HepG2 (cell line): ENCODE measurements around the gene RAC3. TPM values are rescaled to one million over a fixed set of nuclear protein-coding genes. Genes with fewer than 3 reads are reported as not detected.
A peak's percentile ranks its signal among the peaks of the same experiment; 100 is the strongest.

Source experiments
- BCL3 ChIP-seq: sonication (generic); formaldehyde crosslinking; IDR thresholded peaks from 2 replicates; pipeline ENCODE4 v1.5.1; 2020; ENCODE audit warnings: mild to moderate bottlenecking, missing genetic modification reagents, moderate library complexity
- BORCS8-MEF2B ChIP-seq: sonication (generic); formaldehyde crosslinking; IDR thresholded peaks from 2 replicates; pipeline ENCODE4 v1.8.0; 2022; ENCODE audit warnings: mild to moderate bottlenecking, missing genetic modification reagents
- CENPBD1 ChIP-seq: sonication (generic); formaldehyde crosslinking; IDR thresholded peaks from 2 replicates; pipeline ENCODE4 v1.8.0; 2022; ENCODE audit warnings: missing genetic modification reagents, low read depth, mild to moderate bottlenecking, borderline replicate concordance
- EHMT2 ChIP-seq: fragments of 200-600 bp; sonication (generic); IDR thresholded peaks from 2 replicates; pipeline ENCODE4 v1.7.0; 2017; ENCODE audit warnings: antibody characterized with exemption, low read depth, low read length, borderline replicate concordance
- ESRRA ChIP-seq: sonication (generic); formaldehyde crosslinking; IDR thresholded peaks from 2 replicates; pipeline ENCODE4 v1.5.1; 2020; ENCODE audit warnings: mild to moderate bottlenecking, low read depth, missing genetic modification reagents
- ETV6 ChIP-seq: sonication (generic); formaldehyde crosslinking; conservative IDR thresholded peaks from 2 replicates; pipeline ENCODE4 v1.4.0; 2020; ENCODE audit warnings: missing genetic modification reagents
- HOXD1 ChIP-seq: sonication (generic); formaldehyde crosslinking; IDR thresholded peaks from 2 replicates; pipeline ENCODE4 v1.5.0; 2020; ENCODE audit warnings: missing genetic modification reagents
- ISL2 ChIP-seq: sonication (generic); formaldehyde crosslinking; IDR thresholded peaks from 2 replicates; pipeline ENCODE4 v1.5.0; 2020; ENCODE audit warnings: missing genetic modification reagents
- MED1 ChIP-seq: sonication (generic); formaldehyde crosslinking; IDR thresholded peaks from 2 replicates; pipeline ENCODE4 v1.4.0; 2020; ENCODE audit warnings: missing genetic modification reagents
- NFE2L1 ChIP-seq: sonication (generic); formaldehyde crosslinking; IDR thresholded peaks from 2 replicates; pipeline ENCODE4 v1.4.0; 2020; ENCODE audit warnings: missing genetic modification reagents, mild to moderate bottlenecking, borderline replicate concordance
- SNAPC2 ChIP-seq: sonication (generic); formaldehyde crosslinking; IDR thresholded peaks from 2 replicates; pipeline ENCODE4 v1.8.1; 2022; ENCODE audit warnings: mild to moderate bottlenecking, missing genetic modification reagents
- TBX3 ChIP-seq: fragments of 450-650 bp; IDR thresholded peaks from 2 replicates; pipeline ENCODE4 v1.6.1; 2017; ENCODE audit warnings: antibody characterized with exemption, mild to moderate bottlenecking, inconsistent platforms, borderline replicate concordance
- TP53 ChIP-seq: sonication (generic); formaldehyde crosslinking; conservative IDR thresholded peaks from 2 replicates; pipeline ENCODE4 v1.4.0; 2020; ENCODE audit warnings: missing genetic modification reagents
- U2AF1 ChIP-seq: fragments of 200-400 bp; formaldehyde crosslinking; optimal IDR thresholded peaks from 2 replicates; pipeline ENCODE3; 2017; ENCODE audit warnings: mild to moderate bottlenecking, low read depth, low read length
- WIZ ChIP-seq: sonication (generic); formaldehyde crosslinking; IDR thresholded peaks from 2 replicates; pipeline ENCODE4 v1.5.1; 2020; ENCODE audit warnings: mild to moderate bottlenecking, missing genetic modification reagents
- ZNF225 ChIP-seq: sonication (generic); formaldehyde crosslinking; IDR thresholded peaks from 2 replicates; pipeline ENCODE4 v1.4.0; 2020; ENCODE audit warnings: mild to moderate bottlenecking, missing genetic modification reagents
- ZNF350 ChIP-seq: sonication (generic); formaldehyde crosslinking; IDR thresholded peaks from 2 replicates; pipeline ENCODE4 v1.4.0; 2020; ENCODE audit warnings: mild to moderate bottlenecking, low read depth, missing genetic modification reagents, borderline replicate concordance
- ZNF550 ChIP-seq: sonication (generic); formaldehyde crosslinking; IDR thresholded peaks from 2 replicates; pipeline ENCODE4 v1.4.0; 2020; ENCODE audit warnings: mild to moderate bottlenecking, missing genetic modification reagents, borderline replicate concordance
- ZNF589 ChIP-seq: sonication (generic); formaldehyde crosslinking; conservative IDR thresholded peaks from 2 replicates; pipeline ENCODE4 v1.8.0; 2022; ENCODE audit warnings: mild to moderate bottlenecking, moderate library complexity, missing genetic modification reagents
- ZNF607 ChIP-seq: sonication (generic); formaldehyde crosslinking; IDR thresholded peaks from 2 replicates; pipeline ENCODE4 v1.5.1; 2020; ENCODE audit warnings: missing genetic modification reagents, mild to moderate bottlenecking, borderline replicate concordance
- ZNF660 ChIP-seq: sonication (generic); formaldehyde crosslinking; IDR thresholded peaks from 2 replicates; pipeline ENCODE4 v1.5.1; 2020; ENCODE audit warnings: mild to moderate bottlenecking, low read depth, missing genetic modification reagents, borderline replicate concordance
- ZNF747 ChIP-seq: sonication (generic); formaldehyde crosslinking; IDR thresholded peaks from 2 replicates; pipeline ENCODE4 v1.8.1; 2023; ENCODE audit warnings: missing genetic modification reagents, mild to moderate bottlenecking, borderline replicate concordance
- polyA plus RNA-seq, 8 experiments: library from polyadenylated mRNA; depleted of rRNA in 3 of 8; stranded (reverse) in 7 of 8; unstranded in 1 of 8; fragments of >200 nt; fragmentation: Illumina TruSeq in 4 of 8; extraction: Trizol in 4 of 8; gene quantifications; 2 replicates each; pipeline versions ENCODE4 v1.2.1 to v1.2.3, GENCODE V29; 2011 to 2016; ENCODE audit warnings: low read depth in 4 of 8, missing spikeins in 1 of 8, mixed read lengths in 1 of 8; ENCODE audit not compliant: insufficient read depth in 1 of 8
- total RNA-seq, 5 experiments: library from RNA; depleted of rRNA; stranded (reverse); fragments of >200 nt; fragmentation: Illumina TruSeq; extraction: Trizol; gene quantifications; 2 replicates each; pipeline ENCODE4 v1.2.3, GENCODE V29; 2016; ENCODE audit warnings: low read depth in 1 of 5
- TF ChIP-seq, protein P1 (sequence below): sonication (generic); formaldehyde crosslinking; IDR thresholded peaks from 2 replicates; pipeline ENCODE4 v1.8.0; 2023; ENCODE audit warnings: mild to moderate bottlenecking, missing genetic modification reagents
- TF ChIP-seq, protein P2 (sequence below): sonication (generic); formaldehyde crosslinking; IDR thresholded peaks from 2 replicates; pipeline ENCODE4 v1.5.0; 2020; ENCODE audit warnings: missing genetic modification reagents, mild to moderate bottlenecking, borderline replicate concordance
- TF ChIP-seq, protein P3 (sequence below): sonication (generic); formaldehyde crosslinking; IDR thresholded peaks from 2 replicates; pipeline ENCODE4 v1.8.1; 2023; ENCODE audit warnings: mild to moderate bottlenecking, missing genetic modification reagents

The RAC3 gene
- total and polyA plus RNA-seq, 2 of the 13 experiments (the other 11 are each of a cell fraction or from before 2014, with no cell fraction given), result 10.5 to 21.3 TPM

- TF ChIP-seq WIZ (CRISPR knock-in tag) (no peak), ZNF589 (no peak), HOXD1 (CRISPR knock-in tag) (no peak), ZNF747 (CRISPR knock-in tag) (no peak), SNAPC2 (CRISPR knock-in tag) (no peak), ZNF350 (CRISPR knock-in tag) (0 out of 2 replicates have a peak, but pooled peaks have one; percentile 41), NFE2L1 (CRISPR knock-in tag) (no peak), ETV6 (CRISPR knock-in tag) (peak; percentile 15; the same call in 1 of the 2 replicates), ZNF660 (CRISPR knock-in tag) (no peak), U2AF1 (no peak), CENPBD1 (CRISPR knock-in tag) (no peak), TBX3 (no peak), ZNF550 (CRISPR knock-in tag) (no peak), BORCS8-MEF2B (CRISPR knock-in tag) (0 out of 2 replicates have a peak, but pooled peaks have one; percentile 33), BCL3 (CRISPR knock-in tag) (0 out of 2 replicates have a peak, but pooled peaks have one; percentile 24), ESRRA (peak; percentile 80; the same call in 1 of the 2 replicates), ZNF607 (no peak), MED1 (no peak), TP53 (CRISPR knock-in tag) (no peak), ZNF225 (no peak), ISL2 (CRISPR knock-in tag) (no peak), EHMT2 (no peak)
- TF ChIP-seq, protein P1, sequence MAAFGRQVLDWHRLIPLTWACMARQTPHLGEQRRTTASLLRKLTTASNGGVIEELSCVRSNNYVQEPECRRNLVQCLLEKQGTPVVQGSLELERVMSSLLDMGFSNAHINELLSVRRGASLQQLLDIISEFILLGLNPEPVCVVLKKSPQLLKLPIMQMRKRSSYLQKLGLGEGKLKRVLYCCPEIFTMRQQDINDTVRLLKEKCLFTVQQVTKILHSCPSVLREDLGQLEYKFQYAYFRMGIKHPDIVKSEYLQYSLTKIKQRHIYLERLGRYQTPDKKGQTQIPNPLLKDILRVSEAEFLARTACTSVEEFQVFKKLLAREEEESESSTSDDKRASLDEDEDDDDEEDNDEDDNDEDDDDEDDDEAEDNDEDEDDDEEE (CRISPR knock-in tag), result no peak
- TF ChIP-seq, protein P2, sequence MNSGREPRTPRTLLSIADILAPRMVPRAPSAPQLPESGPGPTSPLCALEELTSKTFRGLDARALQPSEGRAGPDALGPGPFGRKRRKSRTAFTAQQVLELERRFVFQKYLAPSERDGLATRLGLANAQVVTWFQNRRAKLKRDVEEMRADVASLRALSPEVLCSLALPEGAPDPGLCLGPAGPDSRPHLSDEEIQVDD (CRISPR knock-in tag), result no peak
- TF ChIP-seq, protein P3, sequence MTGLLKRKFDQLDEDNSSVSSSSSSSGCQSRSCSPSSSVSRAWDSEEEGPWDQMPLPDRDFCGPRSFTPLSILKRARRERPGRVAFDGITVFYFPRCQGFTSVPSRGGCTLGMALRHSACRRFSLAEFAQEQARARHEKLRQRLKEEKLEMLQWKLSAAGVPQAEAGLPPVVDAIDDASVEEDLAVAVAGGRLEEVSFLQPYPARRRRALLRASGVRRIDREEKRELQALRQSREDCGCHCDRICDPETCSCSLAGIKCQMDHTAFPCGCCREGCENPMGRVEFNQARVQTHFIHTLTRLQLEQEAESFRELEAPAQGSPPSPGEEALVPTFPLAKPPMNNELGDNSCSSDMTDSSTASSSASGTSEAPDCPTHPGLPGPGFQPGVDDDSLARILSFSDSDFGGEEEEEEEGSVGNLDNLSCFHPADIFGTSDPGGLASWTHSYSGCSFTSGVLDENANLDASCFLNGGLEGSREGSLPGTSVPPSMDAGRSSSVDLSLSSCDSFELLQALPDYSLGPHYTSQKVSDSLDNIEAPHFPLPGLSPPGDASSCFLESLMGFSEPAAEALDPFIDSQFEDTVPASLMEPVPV (CRISPR knock-in tag), result no peak
Observed at GRCh38 chr17:82039695-82040299, 8.3 kb downstream of the RAC3 start (continued).
